H1 (cell line): Measurements from ENCODE around the gene CIAO2A. TPM values are rescaled to one million over a fixed set of nuclear protein-coding genes. Genes with fewer than 3 reads are reported as not detected.

Experiments
- CTCF ChIA-PET: fragments of 300-600 bp; sonication (Branson Sonifier 250); formaldehyde crosslinking; loops from one replicate; lab custom pipeline; 2021; ENCODE audit not compliant: partially characterized antibody; lab: Charles Lee
- POLR2A ChIA-PET: fragments of 300-600 bp; sonication (Branson Sonifier 250); formaldehyde crosslinking; loops from one replicate; lab custom pipeline; 2021; ENCODE audit warnings: inconsistent platforms; ENCODE audit not compliant: partially characterized antibody; lab: Charles Lee
- DNase-seq, 2 experiments: peaks; one replicate each; pipeline versions ENCODE4 v3.0.0 to v3.0.0-alpha.2; 2010 to 2022; ENCODE audit warnings: low spot score in 2 of 2, low read depth in 1 of 2, mixed read lengths in 1 of 2
- FAIRE-seq: peaks from 2 replicates; lab custom pipeline; 2011; peaks lifted over from hg19 to GRCh38; lab: Jason Lieb, UNC
- H2AFZ ChIP-seq: 2 replicates; pipeline ENCODE4 v1.8.1; 2012; ENCODE audit warnings: low read length, inconsistent platforms
- H2AK5ac ChIP-seq: 2 replicates; pipeline ENCODE4 v1.6.1; 2013; ENCODE audit warnings: low read depth, low read length
- H2BK120ac ChIP-seq: replicated peaks from 2 replicates; pipeline ENCODE3; 2013; ENCODE audit warnings: low read depth, low read length, inconsistent platforms
- H2BK12ac ChIP-seq: 2 replicates; pipeline ENCODE4 v1.6.1; 2013; ENCODE audit warnings: low read depth, low read length
- H2BK15ac ChIP-seq: 2 replicates; pipeline ENCODE4 v1.6.1; 2013; ENCODE audit warnings: low read length
- H2BK20ac ChIP-seq: 2 replicates; pipeline ENCODE4 v1.6.1; 2013; ENCODE audit warnings: low read length
- H2BK5ac ChIP-seq: 2 replicates; pipeline ENCODE4 v1.6.1; 2013; ENCODE audit warnings: low read depth, low read length
- H3K14ac ChIP-seq: 2 replicates; pipeline ENCODE4 v1.6.1; 2013; ENCODE audit warnings: inconsistent platforms; ENCODE audit not compliant: insufficient read length
- H3K18ac ChIP-seq: 2 replicates; pipeline ENCODE4 v1.6.1; 2013; ENCODE audit warnings: low read length; ENCODE audit errors: extremely low read depth
- H3K23ac ChIP-seq: 2 replicates; pipeline ENCODE4 v1.6.1; 2013; ENCODE audit warnings: inconsistent platforms; ENCODE audit not compliant: insufficient read length
- H3K23me2 ChIP-seq: 2 replicates; pipeline ENCODE4 v1.6.1; 2013; ENCODE audit warnings: low read depth, low read length
- H3K27ac ChIP-seq: 2 replicates; pipeline ENCODE4 v1.6.1; 2011; ENCODE audit warnings: low read depth, low read length, inconsistent platforms
- H3K27me3 ChIP-seq, 4 experiments: replicated peaks in 1 of 4; 1 replicate in 1 of 4; 2 replicates in 3 of 4; pipeline versions ENCODE4 v1.6.1 to v1.8.1; 2011 to 2013; ENCODE audit warnings: low read length in 3 of 4, mild to moderate bottlenecking in 3 of 4, inconsistent platforms in 2 of 4, mixed read lengths in 2 of 4, moderate library complexity in 1 of 4; ENCODE audit not compliant: control insufficient read depth in 3 of 4, insufficient read depth in 3 of 4; ENCODE audit errors: extremely low read depth in 1 of 4
- H3K36me3 ChIP-seq, 4 experiments: 2 replicates each; pipeline versions ENCODE4 v1.6.1 to v1.8.1; 2011 to 2013; ENCODE audit warnings: mild to moderate bottlenecking in 4 of 4, low read length in 3 of 4, moderate library complexity in 2 of 4, control low read depth in 1 of 4, inconsistent platforms in 1 of 4; ENCODE audit not compliant: insufficient read depth in 4 of 4, control insufficient read depth in 2 of 4
- H3K4ac ChIP-seq: replicated peaks from 2 replicates; pipeline ENCODE3; 2013; ENCODE audit warnings: low read length, low read depth, mixed read lengths, inconsistent platforms; ENCODE audit not compliant: insufficient read length
- H3K4me1 ChIP-seq, 4 experiments: replicated peaks in 1 of 4; 1 replicate in 1 of 4; 2 replicates in 3 of 4; pipeline versions ENCODE4 v1.6.1 to v1.8.1; 2011 to 2013; ENCODE audit warnings: low read length in 3 of 4, inconsistent platforms in 2 of 4, mixed read lengths in 1 of 4; ENCODE audit not compliant: insufficient read depth in 4 of 4, control insufficient read depth in 3 of 4
- H3K4me2 ChIP-seq, 2 experiments: 2 replicates each; pipeline versions ENCODE4 v1.6.1 to v1.8.1; 2011 to 2013; ENCODE audit warnings: low read depth in 2 of 2, low read length in 2 of 2, control low read depth in 1 of 2, inconsistent platforms in 1 of 2, mild to moderate bottlenecking in 1 of 2; ENCODE audit not compliant: insufficient read depth in 1 of 2
- H3K4me3 ChIP-seq, 4 experiments: fragments of 200-600, 300-600 bp in 1 of 4; sonication (generic), shearing (Covaris generic), sonication (Bioruptor Twin) in 1 of 4; 2 replicates each; pipeline versions ENCODE4 v1.5.1 to v1.8.1; 2011 to 2016; ENCODE audit warnings: low read length in 4 of 4, low read depth in 3 of 4, control low read depth in 2 of 4, inconsistent platforms in 2 of 4, mild to moderate bottlenecking in 2 of 4, mixed read lengths in 1 of 4, moderate library complexity in 1 of 4; ENCODE audit not compliant: insufficient read depth in 2 of 4; ENCODE audit errors: extremely low read depth in 1 of 4
- H3K56ac ChIP-seq: replicated peaks from 2 replicates; pipeline ENCODE3; 2013; ENCODE audit warnings: low read depth, mild to moderate bottlenecking, mixed read lengths, low read length, inconsistent platforms; ENCODE audit not compliant: insufficient read length
- H3K79me1 ChIP-seq: 2 replicates; pipeline ENCODE4 v1.6.1; 2013; ENCODE audit warnings: low read depth, low read length, control low read depth
- H3K79me2 ChIP-seq, 2 experiments: 2 replicates each; pipeline versions ENCODE4 v1.6.1 to v1.8.1; 2012 to 2013; ENCODE audit warnings: low read length in 2 of 2, mild to moderate bottlenecking in 2 of 2, inconsistent platforms in 1 of 2; ENCODE audit not compliant: insufficient read depth in 2 of 2, control insufficient read depth in 1 of 2
- H3K9ac ChIP-seq, 4 experiments: replicated peaks in 1 of 4; 1 replicate in 1 of 4; 2 replicates in 3 of 4; pipeline versions ENCODE4 v1.6.1 to v1.8.1; 2011 to 2013; ENCODE audit warnings: low read depth in 3 of 4, low read length in 3 of 4, control low read depth in 2 of 4, mild to moderate bottlenecking in 2 of 4, moderate library complexity in 2 of 4, inconsistent platforms in 1 of 4; ENCODE audit errors: extremely low read depth in 1 of 4
- H3K9me3 ChIP-seq, 2 experiments: 2 replicates each; pipeline versions ENCODE4 v1.6.1 to v1.8.1; 2012 to 2013; ENCODE audit warnings: mild to moderate bottlenecking in 2 of 2, moderate library complexity in 2 of 2, control low read depth in 1 of 2, inconsistent platforms in 1 of 2, low read depth in 1 of 2, low read length in 1 of 2, mixed read lengths in 1 of 2; ENCODE audit not compliant: insufficient read depth in 2 of 2
- H4K20me1 ChIP-seq, 2 experiments: replicated peaks in 1 of 2; 2 replicates each; pipeline versions ENCODE3 to v1.8.1; 2011 to 2013; ENCODE audit warnings: inconsistent platforms in 2 of 2, low read length in 2 of 2, mild to moderate bottlenecking in 1 of 2; ENCODE audit not compliant: insufficient read depth in 2 of 2, control insufficient read depth in 1 of 2
- H4K5ac ChIP-seq: 2 replicates; pipeline ENCODE4 v1.6.1; 2013; ENCODE audit warnings: low read length, low read depth, mixed read lengths, inconsistent platforms; ENCODE audit not compliant: insufficient read length
- H4K8ac ChIP-seq: 2 replicates; pipeline ENCODE4 v1.8.0; 2013; ENCODE audit warnings: mild to moderate bottlenecking, moderate library complexity, low read length, inconsistent platforms; ENCODE audit not compliant: insufficient read depth; ENCODE audit errors: extremely low read depth
- H4K91ac ChIP-seq: replicated peaks from 2 replicates; pipeline ENCODE3; 2013; ENCODE audit warnings: low read length, mixed read lengths, inconsistent platforms; ENCODE audit not compliant: insufficient read length
- BCL11A ChIP-seq, 2 experiments: IDR thresholded peaks; one replicate each; pipeline ENCODE4 v1.6.1; 2011; ENCODE audit warnings: low read depth in 2 of 2, low read length in 2 of 2, mild to moderate bottlenecking in 2 of 2
- MAFK ChIP-seq: IDR thresholded peaks from 2 replicates; pipeline ENCODE4 v1.6.1; 2012; ENCODE audit warnings: low read depth, mild to moderate bottlenecking, improper control_type of control experiment, low read length
- TBP ChIP-seq: IDR thresholded peaks from 2 replicates; pipeline ENCODE4 v1.6.1; 2011; ENCODE audit warnings: low read depth, low read length, improper control_type of control experiment
- WGBS, 2 experiments: shearing (Covaris generic) in 1 of 2; methylation state at CpG; one replicate each; pipeline versions ENCODE4 v1.1.6 to v1.1.7; 2013 to 2015; ENCODE audit warnings: low lambda C conversion rate in 2 of 2, mixed read lengths in 2 of 2, inconsistent platforms in 1 of 2, low coverage in 1 of 2, missing lambda C conversion rate in 1 of 2; ENCODE audit not compliant: insufficient replicate concordance in 2 of 2, insufficient coverage in 1 of 2, insufficient read length in 1 of 2; ENCODE audit errors: extremely low coverage in 1 of 2, missing lambda C conversion rate in 1 of 2; 5-methylcytosine and 5-hydroxymethylcytosine counted together
- polyA plus RNA-seq, 7 experiments: library from polyadenylated mRNA; depleted of rRNA in 3 of 7; stranded (reverse) in 5 of 7; unstranded in 2 of 7; fragments of >200 nt in 5 of 7; fragments of 200-250 nt in 2 of 7; gene quantifications; 1 replicate in 5 of 7; 2 replicates in 1 of 7; 4 replicates in 1 of 7; pipeline versions ENCODE4 v1.2.1 to v1.2.3, GENCODE V29; 2011 to 2013; ENCODE audit warnings: missing spikeins in 2 of 7, mixed read lengths in 2 of 7
- total RNA-seq: library from RNA; stranded (reverse); fragmentation: NEBNext Ultra II Directional; extraction: Animal tissue kit (Norgen Biotek cat#: 25700); gene quantifications from 2 replicates; pipeline ENCODE4 v1.2.1, GENCODE V29; 2021

Gene CIAO2A
- total and polyA plus RNA-seq, 2 of the 8 experiments (the other 6 are each of a cell fraction or from before 2014, with no cell fraction given), result 76.4 to 86.5 TPM

GRCh38 chr15:64060716-64061115 lies 32.9 kb downstream of the CIAO2A start:
- Histone ChIP-seq H4K20me1 (no peaks in the 10 kb centered on the region), H2BK15ac (no peak overlapping the region), H3K9ac (no peak overlapping the region), H4K8ac (no peak overlapping the region), H3K18ac (no peak overlapping the region), H3K56ac (no peak overlapping the region), H2BK120ac (no peak overlapping the region), H4K5ac (no peak overlapping the region), H2BK5ac (no peak overlapping the region), H3K4ac (no peak overlapping the region), H3K14ac (no peak overlapping the region), H3K27me3 (no peaks in the 10 kb centered on the region), H3K79me2 (no peaks in the 10 kb centered on the region), H3K4me1 (no peaks in the 10 kb centered on the region), H2AK5ac (no peak overlapping the region), H3K23me2 (no peaks in the 10 kb centered on the region), H3K4me2 (no peak overlapping the region), H2AFZ (no peak overlapping the region), H3K23ac (no peak overlapping the region), H3K9me3 (peaks cover 0 to 7% of the 10 kb centered on the region in 2 experiments; a peak in 1 of 4 replicates), H2BK20ac (no peak overlapping the region), H3K27ac (no peak overlapping the region), H2BK12ac (no peak overlapping the region), H3K79me1 (no peaks in the 10 kb centered on the region), H3K36me3 (no peaks in the 10 kb centered on the region), H4K91ac (no peak overlapping the region), H3K4me3 (no peak overlapping the region)
- no peak for DNase-seq
- 87% methylated on average over 14 of the region's 29 CpGs; no CpG with 5 or more reads in 1 of the 2 experiments for WGBS, 2 experiments
- ChIA-PET POLR2A (interaction anchor here (1.3 kb wide), 1 partner anchor 33 kb away, joined by 3 read pairs; the partner anchor contains the start of gene CIAO2A), CTCF (interaction anchor here (1.2 to 1.9 kb wide), 3 partner anchors 9 to 308 kb away, joined by 3 to 8 read pairs (median 5); no protein-coding TSS in a partner anchor)
- no peak for FAIRE-seq
- no peak for TF ChIP-seq MAFK
- no peak for TF ChIP-seq BCL11A (IDR thresholded peaks at IDR 0.05; ENCODE audit: low read depth in 2 of 2, low read length in 2 of 2)
- TF ChIP-seq TBP, result no peak
